CD4-positive, CD25-positive, alpha-beta regulatory T cell (primary cell): Measurements from ENCODE around the gene NCBP2L. TPM values are rescaled to one million over a fixed set of nuclear protein-coding genes. Genes with fewer than 3 reads are reported as not detected.
A peak's percentile ranks its signal among the peaks of the same experiment; 100 is the strongest.

Source experiments
- ATAC-seq, 2 donors: fragments of 150-1000 bp; cut with Tn5 transposase; one replicate each; pipeline ENCODE4 v1.10.0; 2021; ENCODE audit warnings: low read depth in 2 of 2, moderate number of reproducible peaks in 2 of 2, moderate library complexity in 1 of 2
- DNase-seq, 3 donors: peaks; one replicate each; pipeline versions ENCODE4 v3.0.0 to v3.0.0-alpha.2; 2012 to 2022; ENCODE audit warnings: mixed read lengths in 1 of 3
- H3K27ac ChIP-seq: one replicate; pipeline ENCODE4 v1.7.0; 2013; ENCODE audit warnings: mild to moderate bottlenecking, low read length; ENCODE audit not compliant: insufficient read depth, poor library complexity, severe bottlenecking
- H3K27me3 ChIP-seq: one replicate; pipeline ENCODE4 v1.7.0; 2013; ENCODE audit warnings: low read length; ENCODE audit not compliant: control insufficient read depth, insufficient read depth
- H3K36me3 ChIP-seq: one replicate; pipeline ENCODE4 v1.7.0; 2013; ENCODE audit warnings: mild to moderate bottlenecking, low read length, moderate library complexity; ENCODE audit not compliant: control insufficient read depth, insufficient read depth
- H3K4me1 ChIP-seq: 2 replicates; pipeline ENCODE4 v1.7.0; 2013; ENCODE audit warnings: mild to moderate bottlenecking, low read length; ENCODE audit not compliant: insufficient read depth, control insufficient read depth, poor library complexity, severe bottlenecking
- H3K4me3 ChIP-seq: one replicate; pipeline ENCODE4 v1.7.0; 2013; ENCODE audit warnings: low read depth, mild to moderate bottlenecking, low read length, moderate library complexity
- H3K9me3 ChIP-seq, 2 experiments: 1 replicate in 1 of 2; 2 replicates in 1 of 2; pipeline ENCODE4 v1.7.0; 2013; ENCODE audit warnings: low read length in 2 of 2, mild to moderate bottlenecking in 1 of 2, moderate library complexity in 1 of 2; ENCODE audit not compliant: control insufficient read depth in 2 of 2
- H3K27ac Mint-ChIP-seq, 3 donors: one replicate each; pipeline ENCODE4 v1.8.0; 2020 to 2022; ENCODE audit warnings: mild to moderate bottlenecking in 3 of 3, mixed read lengths in 3 of 3, moderate library complexity in 2 of 3
- H3K27me3 Mint-ChIP-seq: one replicate; pipeline ENCODE4 v1.8.0; 2022; ENCODE audit warnings: mild to moderate bottlenecking, mixed read lengths
- H3K36me3 Mint-ChIP-seq: one replicate; pipeline ENCODE4 v1.8.0; 2020; ENCODE audit warnings: mixed read lengths
- H3K4me1 Mint-ChIP-seq, 4 donors: one replicate each; pipeline ENCODE4 v1.8.0; 2020 to 2022; ENCODE audit warnings: mixed read lengths in 4 of 4, mild to moderate bottlenecking in 1 of 4
- H3K4me3 Mint-ChIP-seq, 4 donors: one replicate each; pipeline ENCODE4 v1.8.0; 2020 to 2022; ENCODE audit warnings: mild to moderate bottlenecking in 4 of 4, mixed read lengths in 4 of 4, moderate library complexity in 3 of 4
- H3K9me3 Mint-ChIP-seq, 7 donors: one replicate each; pipeline ENCODE4 v1.8.0; 2020 to 2022; ENCODE audit warnings: mixed read lengths in 7 of 7, mild to moderate bottlenecking in 3 of 7, moderate library complexity in 2 of 7
- polyA plus RNA-seq, 4 donors: library from polyadenylated mRNA; unstranded; fragments of 300-500 nt; fragmentation: Illumina TruSeq; gene quantifications; one replicate each; pipeline ENCODE4 v1.2.3, GENCODE V29; 2021
- total RNA-seq: library from RNA; stranded (reverse); gene quantifications from one replicate; pipeline ENCODE4 v1.2.3, GENCODE V29; 2022

NCBP2L gene
- total and polyA plus RNA-seq, 5 donors from 2014 or later = not detected

DNA sequence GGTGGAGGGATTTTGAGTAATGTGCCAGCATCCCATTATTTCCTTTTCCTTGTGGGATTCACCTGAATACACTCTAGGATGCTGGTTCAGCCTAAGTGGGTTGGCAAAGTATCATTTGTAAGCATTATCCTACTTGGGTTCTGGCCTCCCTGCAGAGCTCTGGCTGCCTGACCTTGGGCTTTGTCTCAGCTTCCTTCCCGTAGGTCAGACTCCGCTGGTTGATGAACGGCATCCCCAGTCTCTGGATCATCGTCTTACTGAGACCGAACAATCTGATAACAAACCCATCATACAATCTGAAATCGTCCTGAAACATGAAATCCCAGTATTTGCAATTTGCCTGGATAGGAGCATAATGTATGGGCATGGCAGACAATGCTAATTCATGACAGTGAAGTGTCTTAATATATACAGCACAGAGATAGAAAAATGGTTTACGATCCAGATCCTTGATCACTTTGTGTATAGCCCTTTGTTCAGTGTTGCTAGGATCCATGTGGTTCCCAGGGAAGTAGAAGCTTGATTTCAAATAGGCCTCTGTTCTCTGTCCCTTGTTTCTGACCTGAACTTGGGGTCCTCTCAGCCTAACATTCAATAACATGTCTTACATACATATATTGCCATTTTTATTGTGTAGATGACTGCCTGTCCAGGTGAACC lies 53.7 kb downstream of the NCBP2L start:
- DNase-seq = no peak
- ATAC-seq = no peak
- H3K4me1 Mint-ChIP-seq = peaks cover 0 to 29% (median 13%) of the 10 kb centered on the region in 4 donors
- Histone ChIP-seq H3K9me3 (no peaks in the 10 kb centered on the region), H3K36me3 (no peaks in the 10 kb centered on the region), H3K27ac (no peak overlapping the region), H3K27me3 (no peaks in the 10 kb centered on the region), H3K4me3 (no peak overlapping the region), H3K4me1 (peaks cover 4% of the 10 kb centered on the region)
- no peaks in the 10 kb centered on the region for H3K9me3 Mint-ChIP-seq
- H3K36me3 Mint-ChIP-seq = no peaks in the 10 kb centered on the region
- no peak overlapping the region for H3K4me3 Mint-ChIP-seq
- H3K27me3 Mint-ChIP-seq = peaks cover 11% of the 10 kb centered on the region
- no peak overlapping the region for H3K27ac Mint-ChIP-seq

DNA sequence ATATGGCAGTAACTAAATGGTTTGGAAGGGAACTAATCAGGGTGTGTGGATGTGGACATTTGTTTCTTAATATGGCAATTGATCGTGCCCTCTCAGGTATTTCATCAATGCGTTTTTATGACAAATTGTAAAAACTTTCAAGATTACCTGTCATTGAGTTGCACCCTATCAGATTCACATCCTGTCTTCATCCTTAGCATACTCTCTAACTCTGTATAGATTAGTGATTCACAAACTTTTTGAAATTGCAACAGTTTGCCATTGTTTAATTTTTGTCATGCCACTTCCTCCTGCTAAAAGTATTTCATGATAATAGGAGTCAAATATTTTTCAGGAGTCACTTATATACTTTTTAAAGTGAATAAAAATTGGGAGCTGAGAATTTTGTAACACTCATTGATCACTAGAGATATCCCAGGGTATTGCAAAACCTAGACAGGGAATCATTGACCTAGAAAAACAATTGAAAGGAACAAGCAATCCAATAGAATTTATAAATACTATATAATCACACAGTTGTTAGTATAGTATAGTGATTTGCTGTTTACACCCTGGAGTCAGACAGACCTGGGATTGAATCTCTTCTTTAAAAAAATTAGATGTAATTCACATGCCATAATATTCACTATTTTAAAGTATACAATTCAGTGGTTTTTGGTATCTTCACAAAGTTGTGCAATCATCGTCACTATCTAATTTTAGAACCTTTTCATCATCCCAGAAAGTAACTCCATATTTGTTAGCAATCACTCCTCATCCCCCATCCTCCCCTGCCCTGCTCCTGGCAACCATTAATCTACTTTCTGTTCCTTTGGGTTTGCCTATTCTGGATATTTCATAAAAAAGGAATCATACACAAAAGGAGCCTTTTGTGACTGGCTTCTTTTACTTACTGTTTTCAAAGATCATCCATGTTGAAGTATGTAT lies 57.0 kb downstream of the NCBP2L start:
- Histone ChIP-seq H3K27ac (no peak overlapping the region), H3K36me3 (no peaks in the 10 kb centered on the region), H3K9me3 (no peaks in the 10 kb centered on the region), H3K27me3 (no peaks in the 10 kb centered on the region), H3K4me1 (no peaks in the 10 kb centered on the region), H3K4me3 (no peak overlapping the region)
- Mint-ChIP-seq H3K27ac (no peak overlapping the region), H3K27me3 (peaks cover 9% of the 10 kb centered on the region), H3K36me3 (no peaks in the 10 kb centered on the region), H3K4me1 (peaks cover 0 to 7% (median 3%) of the 10 kb centered on the region in 4 donors), H3K9me3 (no peaks in the 10 kb centered on the region), H3K4me3 (no peak overlapping the region)
- no peak for DNase-seq
- no peak for ATAC-seq

DNA sequence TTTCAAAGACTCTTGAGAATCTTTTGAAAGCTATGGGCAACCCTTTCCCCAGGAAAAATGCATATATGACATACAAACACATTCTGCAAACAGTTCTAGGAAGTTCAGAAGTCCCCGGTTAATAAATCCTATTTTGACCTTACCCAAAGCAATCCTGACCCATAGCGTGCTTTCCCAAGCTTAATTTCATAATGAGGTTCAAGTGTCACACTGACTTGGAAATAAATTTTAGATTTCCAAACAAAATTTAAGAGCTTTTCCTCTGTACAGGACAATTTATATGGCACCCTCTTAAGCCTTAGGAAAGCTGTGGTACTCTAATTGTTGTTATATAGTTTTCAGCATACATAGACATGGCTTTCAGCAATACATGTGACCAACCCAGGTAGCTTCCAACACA lies 59.4 kb downstream of the NCBP2L start:
- no peaks in the 10 kb centered on the region for H3K36me3 ChIP-seq
- no peak overlapping the region for H3K4me3 Mint-ChIP-seq
- H3K27me3 ChIP-seq = no peaks in the 10 kb centered on the region
- no peaks in the 10 kb centered on the region for H3K9me3 ChIP-seq
- peak overlapping the region in 1 of 3 donors; percentile 20 for H3K27ac Mint-ChIP-seq
- no peak for ATAC-seq
- no peaks in the 10 kb centered on the region for H3K36me3 Mint-ChIP-seq
- peaks cover 0 to 4% (median 1%) of the 10 kb centered on the region in 4 donors for H3K4me1 Mint-ChIP-seq
- no peak for DNase-seq
- no peaks in the 10 kb centered on the region for H3K4me1 ChIP-seq
- H3K27me3 Mint-ChIP-seq = peaks cover 9% of the 10 kb centered on the region
- no peak overlapping the region for H3K27ac ChIP-seq
- H3K9me3 Mint-ChIP-seq = no peaks in the 10 kb centered on the region
- H3K4me3 ChIP-seq = no peak overlapping the region

DNA sequence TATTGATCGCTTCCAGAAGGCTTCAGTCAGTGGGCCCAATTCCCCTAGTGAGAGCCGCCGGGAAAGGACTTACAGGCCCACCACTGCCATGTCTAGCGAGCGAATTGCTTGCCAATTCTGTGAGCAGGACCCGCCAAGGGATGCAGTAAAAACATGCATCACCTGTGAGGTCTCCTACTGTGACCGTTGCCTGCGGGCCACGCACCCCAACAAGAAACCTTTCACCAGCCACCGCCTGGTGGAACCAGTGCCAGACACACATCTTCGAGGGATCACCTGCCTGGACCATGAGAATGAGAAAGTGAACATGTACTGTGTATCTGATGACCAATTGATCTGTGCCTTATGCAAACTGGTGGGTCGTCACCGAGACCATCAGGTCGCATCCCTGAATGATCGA lies 63.4 kb downstream of the NCBP2L start:
- Histone ChIP-seq H3K36me3 (no peaks in the 10 kb centered on the region), H3K4me3 (no peak overlapping the region), H3K27ac (no peak overlapping the region), H3K4me1 (no peaks in the 10 kb centered on the region), H3K27me3 (no peaks in the 10 kb centered on the region), H3K9me3 (no peaks in the 10 kb centered on the region)
- Mint-ChIP-seq H3K36me3 (no peaks in the 10 kb centered on the region), H3K4me3 (no peak overlapping the region), H3K4me1 (peaks cover 0 to 4% (median 0%) of the 10 kb centered on the region in 4 donors), H3K9me3 (no peaks in the 10 kb centered on the region), H3K27me3 (peaks cover 9% of the 10 kb centered on the region), H3K27ac (no peak overlapping the region)
- DNase-seq (no peak), ATAC-seq (no peak)

DNA sequence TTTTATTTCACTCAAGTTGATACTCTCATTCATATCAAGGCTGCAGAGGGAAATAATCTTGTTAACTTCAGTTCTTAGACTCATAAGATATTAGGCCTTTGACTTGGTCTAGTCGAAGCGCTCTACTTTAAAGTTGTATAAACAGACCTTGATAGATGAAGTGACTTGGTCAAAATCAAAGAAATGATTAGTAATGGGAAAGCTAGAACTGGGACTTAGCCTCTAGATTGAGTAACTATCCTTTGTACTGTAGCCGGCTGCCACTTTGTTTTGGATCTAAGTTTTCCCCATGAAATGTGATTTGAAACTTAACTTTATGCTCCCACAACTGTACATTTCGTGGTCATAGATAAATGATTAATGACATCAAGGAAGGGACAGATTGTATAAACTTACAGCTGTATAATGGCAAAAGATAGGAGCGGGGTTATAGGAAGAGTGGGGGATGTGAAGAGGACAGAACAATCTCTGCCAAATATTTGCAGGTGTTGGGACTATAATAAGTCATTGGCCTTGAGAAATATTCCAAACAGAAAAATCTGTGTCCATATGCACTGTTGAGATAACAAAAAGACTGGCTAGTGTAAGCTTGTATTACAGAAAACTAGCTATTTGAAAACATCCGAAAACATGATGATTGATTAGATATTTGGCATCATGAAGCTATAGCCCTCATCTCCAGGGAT lies 65.3 kb downstream of the NCBP2L start:
- no peak for DNase-seq
- Mint-ChIP-seq H3K4me1 (peaks cover 0 to 4% (median 0%) of the 10 kb centered on the region in 4 donors), H3K27me3 (peaks cover 6% of the 10 kb centered on the region), H3K27ac (no peak overlapping the region), H3K9me3 (no peaks in the 10 kb centered on the region), H3K4me3 (no peak overlapping the region), H3K36me3 (no peaks in the 10 kb centered on the region)
- no peaks in the 10 kb centered on the region for H3K36me3 ChIP-seq
- H3K4me3 ChIP-seq = no peak overlapping the region
- ATAC-seq = no peak
- no peaks in the 10 kb centered on the region for H3K27me3 ChIP-seq
- H3K9me3 ChIP-seq = no peaks in the 10 kb centered on the region
- H3K27ac ChIP-seq = no peak overlapping the region
- H3K4me1 ChIP-seq = no peaks in the 10 kb centered on the region

Other genes with a start within 250 kb of the NCBP2L start
- gene PRPS1, start 149.2 kb upstream of the NCBP2L start, total RNA-seq = 69.4 TPM
- 10 to 100 TPM; 49.6 to 59.6 (median 54.7) TPM for gene PRPS1, start 149.2 kb upstream of the NCBP2L start, polyA plus RNA-seq
- 2,718 TPM for gene TSC22D3, start 1.9 kb upstream of the NCBP2L start, total RNA-seq
- gene TSC22D3, start 1.9 kb upstream of the NCBP2L start, polyA plus RNA-seq = 1,000 to 10,000 TPM in 2 of 4 donors, 100 to 1,000 TPM in 2; 624 to 1,092 (median 913) TPM
- gene MID2, start 48.1 kb downstream of the NCBP2L start, total RNA-seq = 6.6 TPM
- gene MID2, start 48.1 kb downstream of the NCBP2L start, polyA plus RNA-seq = 1 to 10 TPM; 2.3 to 6.5 (median 5.2) TPM
- gene TEX13B, start 204.6 kb downstream of the NCBP2L start, total RNA-seq = not detected
- gene TEX13B, start 204.6 kb downstream of the NCBP2L start, polyA plus RNA-seq = not detected